Stimulated activated CD4-positive, alpha-beta T cell treated with anti-CD3 and anti-CD28 coated beads, Interleukin-4, amount 100 ng/mL, for 48 hours (primary cell): ENCODE results near the gene SCN2B.
A peak's percentile ranks its signal among the peaks of the same experiment; 100 is the strongest.

ENCODE experiments used
- DNase-seq, 2 donors: peaks; one replicate each; pipeline ENCODE4 v3.0.0-alpha.2; 2020; ENCODE audit warnings: low read depth in 2 of 2

The SCN2B gene

GRCh38 chr11:118175993-118176777, at the start of gene SCN2B:
TSS of gene SCN2B (minus strand) at chr11:118176639. CDS start at chr11:118176431, 208 bp downstream.
- no peak for DNase-seq

- no peak for DNase-seq
Observed at GRCh38 chr11:118224511-118225188, 48.2 kb upstream of the SCN2B start, which contains the start of gene JAML. TSS of gene JAML (minus strand) at chr11:118225011. CDS start at chr11:118214866, 10,145 bp downstream.

GRCh38 chr11:118223992-118224391, 47.6 kb upstream of the SCN2B start:
- DNase-seq = no peak

- no peak for DNase-seq
Observed at GRCh38 chr11:118223570-118223969, 47.1 kb upstream of the SCN2B start.

- DNase-seq = no peak
Observed at GRCh38 chr11:118222437-118222836, 46.0 kb upstream of the SCN2B start.

GRCh38 chr11:118221419-118221818, 45.0 kb upstream of the SCN2B start:
- DNase-seq = no peak

- DNase-seq = no peak
Observed at GRCh38 chr11:118219732-118220131, 43.3 kb upstream of the SCN2B start.

- no peak for DNase-seq
Observed at GRCh38 chr11:118219244-118219643, 42.8 kb upstream of the SCN2B start.

- DNase-seq = no peak
Observed at GRCh38 chr11:118217575-118217974, 41.1 kb upstream of the SCN2B start.

- peak in 1 of 2 donors; percentile 54 for DNase-seq
Observed at GRCh38 chr11:118216621-118217481, 40.4 kb upstream of the SCN2B start.

GRCh38 chr11:118215765-118216164, 39.3 kb upstream of the SCN2B start:
- no peak for DNase-seq

- no peak for DNase-seq
Observed at GRCh38 chr11:118215262-118215661, 38.8 kb upstream of the SCN2B start.

- DNase-seq = no peak
Observed at GRCh38 chr11:118214210-118214914, 37.9 kb upstream of the SCN2B start.

GRCh38 chr11:118213781-118214180, 37.3 kb upstream of the SCN2B start:
- DNase-seq = no peak

GRCh38 chr11:118213201-118213600, 36.8 kb upstream of the SCN2B start:
- no peak for DNase-seq

GRCh38 chr11:118212781-118213191, 36.3 kb upstream of the SCN2B start:
- no peak for DNase-seq

GRCh38 chr11:118212131-118212725, 35.8 kb upstream of the SCN2B start:
- DNase-seq = no peak

GRCh38 chr11:118211006-118211405, 34.6 kb upstream of the SCN2B start:
- no peak for DNase-seq

- DNase-seq = no peak
Observed at GRCh38 chr11:118210323-118210722, 33.9 kb upstream of the SCN2B start.

- no peak for DNase-seq
Observed at GRCh38 chr11:118209033-118209432, 32.6 kb upstream of the SCN2B start.

GRCh38 chr11:118207079-118207478, 30.6 kb upstream of the SCN2B start:
- no peak for DNase-seq
